HEK293 (cell line): ENCODE results near the gene HOXA10.

Experiments
- MEIS1 ChIP-seq: sonication (generic); formaldehyde crosslinking; IDR thresholded peaks from 2 replicates; pipeline ENCODE4 v1.8.1; 2022; ENCODE audit warnings: missing genetic modification reagents, mild to moderate bottlenecking, borderline replicate concordance
- YY1 ChIP-seq: fragments of 450-650 bp; formaldehyde crosslinking; IDR thresholded peaks from 2 replicates; pipeline ENCODE4 v1.5.1; 2018; ENCODE audit warnings: missing biosample characterization, missing genetic modification characterization
- ZNF121 ChIP-seq: fragments of 450-650 bp; formaldehyde crosslinking; IDR thresholded peaks from 2 replicates; pipeline ENCODE4 v1.5.1; 2016; ENCODE audit warnings: missing biosample characterization, missing genetic modification characterization
- ZNF274 ChIP-seq, 2 experiments: fragments of 200-500 bp in 1 of 2; fragments of 450-650 bp in 1 of 2; sonication (Bioruptor generic) in 1 of 2; formaldehyde crosslinking in 1 of 2; IDR thresholded peaks; 2 replicates each; pipeline versions ENCODE4 v1.5.1 to v1.6.1; 2014 to 2016; ENCODE audit warnings: borderline replicate concordance in 1 of 2, inconsistent platforms in 1 of 2, low read length in 1 of 2, missing biosample characterization in 1 of 2, missing genetic modification characterization in 1 of 2
- ZNF544 ChIP-seq: fragments of 450-650 bp; formaldehyde crosslinking; IDR thresholded peaks from 2 replicates; pipeline ENCODE4 v1.5.0; 2017; ENCODE audit warnings: missing biosample characterization, missing genetic modification characterization
- ZNF549 ChIP-seq: fragments of 450-650 bp; IDR thresholded peaks from 2 replicates; pipeline ENCODE4 v1.5.1; 2018; ENCODE audit warnings: missing biosample characterization, missing genetic modification characterization, mild to moderate bottlenecking, inconsistent platforms, moderate library complexity
- ZNF707 ChIP-seq: fragments of 450-650 bp; formaldehyde crosslinking; IDR thresholded peaks from 2 replicates; pipeline ENCODE4 v1.5.1; 2016; ENCODE audit warnings: missing biosample characterization, missing genetic modification characterization
- TF ChIP-seq, protein P1 (sequence below): fragments of 450-650 bp; formaldehyde crosslinking; IDR thresholded peaks from 2 replicates; pipeline ENCODE4 v1.5.1; 2016; ENCODE audit warnings: missing biosample characterization, missing genetic modification characterization
- TF ChIP-seq, protein P2 (sequence below): fragments of 450-650 bp; formaldehyde crosslinking; IDR thresholded peaks from 2 replicates; pipeline ENCODE4 v1.5.1; 2017; ENCODE audit warnings: missing biosample characterization, missing genetic modification characterization

GRCh38 chr7:27197137-27198042 is 23.3 kb upstream of the HOXA10 start:
- TF ChIP-seq, protein P1, sequence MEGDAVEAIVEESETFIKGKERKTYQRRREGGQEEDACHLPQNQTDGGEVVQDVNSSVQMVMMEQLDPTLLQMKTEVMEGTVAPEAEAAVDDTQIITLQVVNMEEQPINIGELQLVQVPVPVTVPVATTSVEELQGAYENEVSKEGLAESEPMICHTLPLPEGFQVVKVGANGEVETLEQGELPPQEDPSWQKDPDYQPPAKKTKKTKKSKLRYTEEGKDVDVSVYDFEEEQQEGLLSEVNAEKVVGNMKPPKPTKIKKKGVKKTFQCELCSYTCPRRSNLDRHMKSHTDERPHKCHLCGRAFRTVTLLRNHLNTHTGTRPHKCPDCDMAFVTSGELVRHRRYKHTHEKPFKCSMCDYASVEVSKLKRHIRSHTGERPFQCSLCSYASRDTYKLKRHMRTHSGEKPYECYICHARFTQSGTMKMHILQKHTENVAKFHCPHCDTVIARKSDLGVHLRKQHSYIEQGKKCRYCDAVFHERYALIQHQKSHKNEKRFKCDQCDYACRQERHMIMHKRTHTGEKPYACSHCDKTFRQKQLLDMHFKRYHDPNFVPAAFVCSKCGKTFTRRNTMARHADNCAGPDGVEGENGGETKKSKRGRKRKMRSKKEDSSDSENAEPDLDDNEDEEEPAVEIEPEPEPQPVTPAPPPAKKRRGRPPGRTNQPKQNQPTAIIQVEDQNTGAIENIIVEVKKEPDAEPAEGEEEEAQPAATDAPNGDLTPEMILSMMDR (tag by site-specific recombination) = no peak
- TF ChIP-seq ZNF121 (no peak), ZNF707 (tag by site-specific recombination) (no peak), MEIS1 (CRISPR knock-in tag) (no peak), ZNF274 (IDR thresholded peaks at IDR 0.05; ENCODE audit: low read length) (no peak), ZNF274 (tag by site-specific recombination; IDR thresholded peaks at IDR 0.05; ENCODE audit: borderline replicate concordance) (no peak), ZNF544 (tag by site-specific recombination) (no peak), YY1 (tag by site-specific recombination) (no peak), ZNF549 (no peak)
- TF ChIP-seq, protein P2, sequence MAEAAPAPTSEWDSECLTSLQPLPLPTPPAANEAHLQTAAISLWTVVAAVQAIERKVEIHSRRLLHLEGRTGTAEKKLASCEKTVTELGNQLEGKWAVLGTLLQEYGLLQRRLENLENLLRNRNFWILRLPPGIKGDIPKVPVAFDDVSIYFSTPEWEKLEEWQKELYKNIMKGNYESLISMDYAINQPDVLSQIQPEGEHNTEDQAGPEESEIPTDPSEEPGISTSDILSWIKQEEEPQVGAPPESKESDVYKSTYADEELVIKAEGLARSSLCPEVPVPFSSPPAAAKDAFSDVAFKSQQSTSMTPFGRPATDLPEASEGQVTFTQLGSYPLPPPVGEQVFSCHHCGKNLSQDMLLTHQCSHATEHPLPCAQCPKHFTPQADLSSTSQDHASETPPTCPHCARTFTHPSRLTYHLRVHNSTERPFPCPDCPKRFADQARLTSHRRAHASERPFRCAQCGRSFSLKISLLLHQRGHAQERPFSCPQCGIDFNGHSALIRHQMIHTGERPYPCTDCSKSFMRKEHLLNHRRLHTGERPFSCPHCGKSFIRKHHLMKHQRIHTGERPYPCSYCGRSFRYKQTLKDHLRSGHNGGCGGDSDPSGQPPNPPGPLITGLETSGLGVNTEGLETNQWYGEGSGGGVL (tag by site-specific recombination) = no peak
